Activated CD4-positive, alpha-beta T cell treated with anti-CD3 and anti-CD28 coated beads for 4 hours (primary cell): Measurements from ENCODE around the gene ENC1.
A peak's percentile ranks its signal among the peaks of the same experiment; 100 is the strongest.

ENCODE experiments used
- DNase-seq, 2 donors: peaks; one replicate each; pipeline ENCODE4 v3.0.0-alpha.2; 2020

Gene ENC1

DNA sequence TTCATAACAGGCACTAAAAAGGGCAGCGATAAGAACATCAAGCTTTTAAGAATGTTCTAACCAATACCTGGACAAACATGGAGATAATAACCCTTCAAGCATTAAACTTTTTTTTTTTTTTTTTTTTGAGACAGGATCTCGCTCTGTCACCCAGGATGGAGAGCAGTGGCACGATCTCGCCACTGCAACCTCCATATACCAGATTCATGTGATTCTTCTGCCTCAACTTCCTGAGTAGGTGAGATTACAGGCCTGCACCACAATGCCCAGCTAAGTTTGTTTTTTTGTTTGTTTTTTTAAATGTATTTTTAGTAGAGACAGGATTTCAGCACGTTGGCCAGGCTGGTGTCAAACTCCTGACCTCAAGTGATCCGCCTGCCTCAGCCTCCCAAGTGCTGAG, 14.7 kb upstream of the ENC1 start:
- no peak for DNase-seq

DNA sequence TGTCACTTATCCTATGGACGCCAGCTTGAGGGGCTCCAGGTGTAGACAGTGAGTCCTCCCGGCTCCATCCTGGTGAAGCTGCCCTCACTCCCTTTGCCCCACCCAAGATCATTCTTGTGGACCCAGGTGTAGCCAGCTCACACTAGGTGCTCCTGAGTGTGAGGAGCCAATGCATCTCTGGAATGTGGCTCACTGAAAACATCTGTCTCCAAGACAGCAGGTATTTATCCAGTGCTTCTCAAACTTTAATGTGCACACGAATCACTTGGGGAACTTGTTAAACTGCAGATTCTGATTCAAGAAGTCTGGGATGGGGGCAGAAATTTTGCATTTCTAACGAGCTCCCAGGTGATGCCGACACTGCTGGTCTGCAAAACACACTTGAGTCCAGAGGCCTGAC, 13.5 kb upstream of the ENC1 start:
- DNase-seq = no peak

DNA sequence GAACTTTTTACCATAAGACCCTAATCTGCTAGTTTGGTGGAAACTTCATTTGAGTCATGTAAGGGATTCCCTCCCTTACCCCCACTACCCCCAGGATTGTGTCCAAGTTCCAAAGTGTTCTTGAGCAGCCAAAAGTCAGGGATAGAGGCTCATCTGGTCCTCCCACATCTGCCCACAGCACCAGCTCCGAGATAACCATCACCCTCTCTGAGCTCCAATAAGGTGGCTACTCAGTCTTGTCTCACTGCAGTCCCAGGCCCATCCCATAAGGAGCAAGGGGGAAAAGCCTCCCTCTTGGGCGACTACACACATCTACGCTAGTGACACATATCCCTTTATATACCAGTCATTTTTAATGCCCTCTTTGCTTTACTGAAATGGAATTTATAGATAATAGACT, 12.0 kb upstream of the ENC1 start:
- no peak for DNase-seq

DNA sequence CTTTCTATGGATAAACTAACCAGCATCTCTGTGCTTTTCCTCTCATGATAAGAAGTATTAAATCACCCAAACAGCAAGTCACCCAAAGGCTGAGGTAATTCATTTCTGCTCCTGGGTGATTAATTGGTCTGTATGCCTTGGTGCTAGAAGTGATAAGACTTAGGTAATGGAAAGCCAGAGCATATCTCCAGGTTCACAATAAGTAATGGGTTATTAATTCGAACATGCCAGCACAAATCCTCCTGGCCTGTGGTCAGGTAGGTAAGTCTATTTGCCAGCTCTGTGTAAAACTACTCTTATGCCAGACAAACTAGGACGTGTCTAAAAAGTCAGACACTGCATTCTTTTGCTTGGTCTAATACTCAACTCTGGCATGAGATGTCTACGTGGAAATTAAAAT, 11.2 kb upstream of the ENC1 start:
- no peak for DNase-seq

DNA sequence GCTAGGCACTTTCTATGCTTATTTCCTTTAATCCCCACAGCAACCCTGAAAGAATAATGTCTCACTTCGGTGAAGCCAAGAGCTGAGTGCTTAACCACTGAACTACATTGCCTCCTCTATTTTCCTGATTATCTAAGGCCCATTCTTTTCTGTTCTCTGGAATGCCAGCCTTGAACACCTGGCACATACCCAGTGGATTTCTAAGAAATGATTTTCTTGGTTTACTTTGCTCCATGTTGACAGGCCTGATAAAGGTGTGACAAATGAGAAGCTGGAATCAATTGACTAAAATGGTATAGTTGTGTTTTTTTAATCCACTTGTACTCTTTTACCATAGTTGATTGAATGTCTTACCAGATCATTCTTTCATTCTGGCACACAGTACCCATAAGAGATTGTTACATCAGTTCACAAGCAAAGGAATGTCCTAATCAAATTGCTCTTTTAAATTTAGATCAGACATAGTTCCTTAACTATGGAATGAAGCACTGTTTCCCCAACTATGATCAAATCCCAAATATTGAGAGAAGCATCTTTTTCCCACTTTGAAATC, 9.0 kb upstream of the ENC1 start:
- no peak for DNase-seq

DNA sequence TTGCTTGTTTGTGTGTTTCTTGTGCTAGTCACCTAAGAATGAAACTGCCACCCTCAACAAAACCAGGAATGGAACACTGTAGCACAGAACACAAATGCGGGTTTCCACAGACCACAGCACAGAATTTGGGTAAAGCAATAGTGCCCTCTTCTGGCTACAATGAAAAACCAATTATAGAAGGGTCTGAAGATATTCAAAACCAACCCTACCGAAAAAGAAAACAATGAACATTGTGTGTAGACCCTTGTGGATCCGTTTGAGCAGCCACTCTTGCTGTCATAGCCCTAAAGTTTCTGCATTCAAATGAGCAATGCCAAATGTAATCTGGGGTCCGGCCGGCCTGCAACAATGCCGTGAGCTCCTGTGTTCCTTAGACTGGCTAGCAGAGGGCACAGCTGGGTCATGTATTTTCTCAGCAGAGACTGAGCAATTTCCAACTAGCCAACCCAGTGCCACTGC, 8.3 kb upstream of the ENC1 start:
- peak; percentile 19 to 21 for DNase-seq

DNA sequence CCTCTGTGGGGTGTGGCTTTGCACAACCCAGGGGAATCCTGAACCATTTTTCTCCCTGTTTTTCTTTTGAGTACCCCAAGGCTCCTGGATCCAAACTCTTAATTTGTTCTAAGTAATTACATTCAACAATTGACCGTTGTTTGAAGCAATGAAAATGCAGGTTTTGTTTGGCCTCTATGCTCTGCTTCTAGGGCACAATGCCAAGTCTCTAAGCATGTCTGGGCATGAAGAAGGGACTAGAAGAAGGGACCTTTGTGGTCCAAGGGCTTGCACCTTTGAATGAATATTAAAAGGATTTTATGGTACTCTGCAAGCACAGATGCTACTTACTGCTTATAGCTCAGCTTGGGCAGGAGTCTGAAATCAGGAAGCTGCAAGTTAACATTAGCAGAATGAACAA, 6.6 kb upstream of the ENC1 start:
- no peak for DNase-seq

DNA sequence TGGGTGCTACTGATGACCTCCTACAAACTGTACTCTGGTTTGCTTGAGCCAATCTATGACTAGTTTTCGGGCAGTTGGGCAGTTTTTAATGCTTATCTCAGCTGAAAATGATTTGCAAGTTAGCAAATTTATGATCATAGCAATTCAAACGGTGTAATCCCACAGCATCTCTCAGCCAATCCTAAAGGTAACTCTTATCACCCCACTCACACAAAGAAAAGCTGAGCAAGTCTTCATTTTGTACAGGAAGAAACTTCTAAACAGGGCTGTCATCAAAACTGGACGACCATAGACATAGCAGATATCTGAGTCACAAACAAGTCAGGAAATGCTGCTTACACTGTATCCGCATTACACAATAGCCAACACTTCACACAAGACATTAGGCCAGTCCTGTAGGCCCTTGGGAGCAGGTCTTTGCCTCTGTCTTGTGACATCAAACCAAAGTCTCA, 2.6 kb upstream of the ENC1 start:
- no peak for DNase-seq

DNA sequence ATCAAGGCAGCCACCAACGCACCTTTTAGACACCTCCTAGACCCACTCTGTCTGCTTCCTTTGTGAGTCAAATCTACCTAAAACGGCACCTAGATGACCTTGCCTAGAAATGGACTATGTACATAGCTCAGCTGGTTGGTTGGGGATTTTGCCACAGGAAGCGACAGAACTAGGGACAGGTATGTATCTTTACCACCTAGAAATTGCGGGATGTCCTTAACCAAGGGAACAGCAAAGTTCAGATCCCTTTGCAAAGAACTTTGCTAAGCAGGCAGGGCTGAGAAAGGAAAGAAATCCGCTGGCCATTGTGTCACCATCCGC, 2.0 kb upstream of the ENC1 start:
- DNase-seq = no peak

DNA sequence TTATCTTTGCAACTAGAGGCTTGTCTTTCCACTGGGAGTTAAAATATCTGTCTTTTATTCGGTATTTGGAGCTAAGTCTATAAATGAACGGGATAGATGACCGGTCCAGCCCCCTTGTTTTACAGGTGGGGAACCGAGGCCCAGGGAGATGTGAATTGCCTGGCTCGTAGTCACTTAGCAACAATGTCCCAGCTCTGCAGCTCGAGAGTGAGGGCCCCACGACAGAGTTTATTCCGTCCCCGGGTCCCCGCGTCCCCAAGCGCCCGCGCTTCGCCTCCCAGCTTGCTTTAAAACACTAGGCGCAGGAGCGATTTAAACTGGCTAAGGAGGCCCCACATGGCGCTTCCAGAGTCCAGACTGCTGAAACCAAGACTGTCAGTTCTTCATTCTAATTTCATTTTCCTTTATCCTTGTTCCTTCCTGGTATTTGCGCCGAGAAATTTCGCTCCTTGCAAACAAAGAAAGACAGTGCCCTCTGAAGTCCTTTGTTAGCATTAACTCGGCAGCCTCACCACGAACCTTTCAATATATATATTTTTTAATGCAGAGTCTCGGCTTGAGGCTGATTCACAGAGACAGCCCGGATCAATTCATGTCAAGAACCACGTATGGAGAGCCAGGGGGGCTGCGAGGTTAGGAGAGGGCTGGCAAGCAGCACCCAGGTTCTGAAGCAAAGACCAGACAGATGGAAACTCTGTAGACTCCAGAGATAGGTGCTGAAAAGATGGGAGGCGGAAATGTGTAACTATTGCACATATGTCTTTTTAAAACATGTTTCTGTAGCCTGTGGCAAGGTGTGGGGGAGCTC, 1.4 kb upstream of the ENC1 start:
- DNase-seq = peak in 1 of 2 donors; percentile 15

DNA sequence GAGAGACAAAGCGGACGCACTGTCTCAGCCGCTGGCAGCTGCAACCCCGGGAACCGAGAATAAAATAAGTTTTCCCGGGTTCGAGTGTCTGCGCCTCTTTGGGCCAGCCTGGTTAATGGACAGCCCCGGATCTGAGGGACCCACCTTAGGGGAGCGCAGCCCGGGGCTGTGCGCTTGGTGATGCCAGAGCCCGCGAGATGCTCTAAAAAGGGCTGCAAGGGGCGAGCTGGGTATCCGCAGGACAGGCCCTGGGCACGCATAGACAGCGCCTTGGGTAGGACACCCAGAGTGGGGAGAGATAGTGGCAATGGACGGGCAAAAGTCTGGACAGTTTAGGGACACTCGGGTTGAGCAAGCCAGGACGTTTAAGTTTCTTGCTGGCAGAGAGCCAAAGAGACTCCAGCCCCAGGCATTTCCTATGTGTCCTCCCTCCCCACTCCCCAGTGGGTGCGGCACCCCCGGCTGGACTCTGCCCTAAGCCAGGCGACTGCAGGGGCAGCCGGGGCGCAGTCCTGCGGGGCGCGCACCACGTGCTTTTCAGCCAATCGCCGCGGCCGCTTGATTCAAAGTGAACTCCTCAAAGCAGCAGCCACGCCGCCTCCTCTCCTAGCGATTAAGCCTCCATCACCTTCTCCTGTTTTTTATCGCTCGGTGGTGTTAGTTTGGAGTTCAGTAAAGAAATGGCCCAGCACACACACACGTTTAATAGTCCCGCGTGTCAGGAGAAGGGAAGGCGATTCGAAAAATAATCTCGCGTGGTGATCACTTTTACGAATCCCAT, 616 bp upstream of the ENC1 start:
- DNase-seq = peak; percentile 13 to 17

DNA sequence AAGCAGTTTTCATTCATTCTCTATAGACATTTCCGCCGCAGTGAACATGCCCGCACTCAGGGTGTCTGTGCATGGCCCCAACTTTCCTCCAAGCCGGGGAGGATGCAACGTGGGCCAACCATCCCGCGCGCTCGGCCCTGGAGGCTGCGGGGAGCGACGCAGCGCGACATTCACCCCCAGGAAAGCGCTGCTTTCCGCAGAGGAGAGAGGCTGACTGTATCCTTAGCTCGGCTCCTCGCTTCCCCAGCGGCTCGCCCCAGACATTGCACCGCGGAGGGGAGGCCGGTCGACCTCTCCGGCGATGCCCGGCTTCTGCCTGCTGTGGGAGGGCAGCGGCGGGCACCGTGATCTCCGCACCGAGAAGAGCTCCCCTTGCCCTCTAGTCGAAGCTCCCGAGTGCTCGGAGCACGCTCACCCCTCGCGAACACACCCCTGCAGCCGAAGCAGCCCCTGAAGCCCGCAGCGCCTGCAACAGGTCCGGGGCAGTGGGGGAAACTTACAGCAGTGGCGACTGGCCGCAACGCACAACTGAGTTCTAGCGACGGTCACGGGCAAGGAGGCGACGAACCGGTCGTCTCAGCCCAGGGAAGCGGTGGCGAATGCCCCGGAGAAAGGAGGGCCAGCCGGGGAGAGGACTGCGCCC, 600 bp downstream of the ENC1 start:
- peak; percentile 16 to 19 for DNase-seq

DNA sequence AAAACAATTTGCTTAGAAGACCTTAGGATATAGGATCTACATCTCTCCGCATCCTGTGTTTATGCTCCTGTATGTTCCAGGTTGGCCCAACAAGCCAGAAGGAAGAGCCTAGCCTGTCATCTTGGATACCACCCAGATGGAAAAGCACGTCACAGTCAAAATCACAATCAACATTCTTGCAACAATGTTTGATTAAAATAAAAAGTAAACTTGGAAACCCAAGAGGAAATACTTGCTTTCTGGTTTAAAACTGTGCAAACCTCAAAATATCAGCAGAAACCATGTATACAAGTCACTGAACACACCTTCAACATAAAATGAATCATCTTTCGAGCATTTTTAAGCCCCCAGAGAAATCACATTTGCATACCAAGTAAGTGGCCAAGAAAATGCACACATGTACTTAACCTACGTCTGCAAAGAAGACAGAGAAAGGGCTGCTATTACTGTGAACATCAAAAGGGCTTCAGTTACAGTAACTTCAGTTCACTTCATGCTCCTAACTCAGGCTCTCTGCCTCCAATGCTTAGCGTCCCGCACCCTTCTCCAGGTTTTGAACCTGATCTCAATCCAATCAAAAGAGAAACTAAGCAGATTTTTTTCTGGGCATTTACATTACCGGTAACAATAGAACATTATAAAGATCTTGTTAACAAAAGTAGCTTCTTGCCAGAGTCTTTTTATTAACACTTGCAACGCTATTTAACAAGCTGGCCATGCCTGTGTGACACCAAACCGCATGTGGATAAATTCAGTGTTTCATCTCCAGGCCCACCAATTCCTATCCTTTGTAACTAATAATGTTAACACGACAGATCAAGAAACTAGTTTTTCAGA, 1.3 kb downstream of the ENC1 start:
- DNase-seq = no peak

DNA sequence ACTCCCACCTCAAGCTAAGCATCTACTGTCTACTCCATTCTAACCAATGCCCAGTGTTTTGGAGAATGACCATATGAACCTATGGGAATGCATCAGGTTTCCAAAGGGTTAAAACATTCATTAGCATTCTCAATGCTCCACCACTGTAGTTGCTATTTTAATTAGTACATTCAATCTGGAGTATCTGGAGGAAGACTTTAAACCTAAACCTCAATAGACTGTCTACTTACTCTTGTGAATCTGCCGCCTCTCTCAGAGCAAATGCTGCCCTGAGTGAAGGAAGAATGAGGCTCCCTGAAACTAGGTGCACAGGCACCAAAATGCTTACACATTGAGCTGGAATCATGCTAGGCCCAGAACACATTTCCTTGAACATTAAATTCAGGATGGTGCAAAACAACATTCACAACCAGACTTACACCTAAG, 2.0 kb downstream of the ENC1 start:
- DNase-seq = no peak

DNA sequence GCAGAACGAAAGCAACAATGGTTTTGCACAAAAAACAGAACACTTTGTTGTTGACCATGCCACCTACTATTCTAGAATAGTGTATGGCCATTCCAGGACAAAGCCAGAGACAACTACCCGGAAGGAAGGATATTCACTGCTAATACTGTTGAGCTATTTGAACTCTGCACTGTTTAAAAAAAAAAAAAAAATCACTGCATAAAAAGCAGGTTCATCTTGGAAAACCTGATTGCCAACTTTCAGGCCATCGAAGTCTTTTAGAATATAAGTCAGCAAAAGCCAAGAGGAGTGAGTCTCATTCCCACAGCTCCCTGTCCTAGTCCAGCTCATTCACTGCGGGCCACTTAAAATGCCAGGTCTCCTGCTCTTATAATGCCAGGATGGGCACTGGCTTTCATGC, 4.0 kb downstream of the ENC1 start:
- DNase-seq = no peak

DNA sequence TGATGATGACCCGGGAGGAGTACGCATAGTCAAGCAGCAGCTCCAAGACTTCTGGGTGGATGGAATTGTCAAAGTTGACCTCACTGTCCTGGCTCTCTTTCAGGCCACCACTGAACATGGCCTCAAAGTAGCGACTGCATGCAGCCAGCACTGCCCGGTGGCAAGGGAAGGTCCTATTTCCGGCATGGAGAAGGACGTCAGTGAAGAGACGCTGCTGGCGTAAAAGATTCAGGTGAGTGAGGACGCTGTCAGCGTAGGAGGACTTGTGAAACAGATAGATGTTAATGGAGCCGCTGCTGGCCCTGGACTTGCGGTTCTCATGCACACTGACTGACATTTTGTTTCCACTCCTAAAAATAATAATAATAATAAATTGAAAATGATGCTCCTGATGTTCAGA, 4.4 kb downstream of the ENC1 start:
- DNase-seq = no peak

DNA sequence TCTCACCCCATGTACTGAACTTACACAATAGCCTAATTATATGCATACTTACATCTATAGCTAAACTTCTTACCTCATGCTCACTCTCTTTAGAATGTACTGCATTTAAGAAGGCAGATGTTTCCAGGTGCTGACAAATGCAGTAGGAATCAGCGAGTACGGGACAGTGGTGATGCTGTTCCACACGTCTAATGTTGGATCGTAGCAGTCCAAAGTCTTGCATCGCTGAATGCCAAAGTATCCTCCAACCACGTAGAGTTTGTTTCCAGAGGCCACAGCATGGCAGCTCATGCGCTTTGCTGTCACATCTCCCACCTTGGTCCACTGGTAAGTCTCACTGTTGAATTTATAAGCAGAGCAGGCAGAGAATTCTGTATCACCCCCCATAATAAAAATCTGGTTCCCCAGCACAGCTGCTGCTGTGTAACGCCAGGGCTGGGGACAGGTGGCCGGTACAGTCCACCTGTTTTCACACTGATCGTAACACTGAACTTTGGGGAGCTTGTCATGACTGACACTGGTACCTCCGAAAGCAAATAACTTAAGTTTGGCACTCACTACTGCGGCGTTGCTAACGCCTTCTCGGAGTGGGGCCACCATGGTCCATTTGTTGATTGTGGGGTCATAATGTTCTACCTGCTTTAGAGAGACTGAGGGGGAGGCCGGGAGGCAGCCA, 5.8 kb downstream of the ENC1 start:
- no peak for DNase-seq

DNA sequence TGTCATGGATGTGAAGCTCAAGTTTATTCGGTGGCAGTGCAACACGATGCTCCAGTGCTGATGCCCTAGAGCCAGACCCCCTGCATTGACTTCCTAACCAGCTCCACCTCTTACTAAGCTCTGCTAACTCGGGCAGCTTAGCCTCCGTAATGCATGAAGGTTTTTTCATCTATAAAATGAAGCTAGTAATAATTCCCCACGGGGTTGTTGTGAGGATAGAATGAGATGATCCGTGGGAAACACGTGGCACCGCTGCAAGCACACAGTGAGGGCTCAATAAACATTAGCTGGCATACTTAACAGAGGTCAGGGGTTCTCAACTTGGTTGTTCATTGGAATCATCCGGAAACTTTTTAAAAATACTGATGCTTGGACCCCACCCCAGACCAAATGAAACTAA, 6.8 kb downstream of the ENC1 start:
- no peak for DNase-seq

DNA sequence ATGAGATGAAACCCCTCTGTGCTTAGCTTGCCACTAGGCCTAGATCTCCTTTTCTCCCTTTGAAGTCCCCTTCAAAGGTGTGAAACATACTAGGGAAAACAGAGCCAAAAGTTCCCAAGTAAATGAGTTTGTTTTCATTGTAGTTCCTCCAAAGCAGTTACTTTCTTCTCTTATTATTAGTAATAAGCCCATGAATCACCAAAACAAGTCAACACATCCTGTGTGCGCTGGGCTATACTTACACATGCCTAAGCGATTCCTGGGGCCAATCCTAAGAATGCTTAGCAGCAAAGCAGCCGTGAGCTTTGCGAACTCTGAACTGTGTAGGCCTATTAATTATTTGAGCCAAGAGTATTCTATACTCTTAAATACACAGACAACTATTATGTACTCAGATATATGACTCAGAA, 7.6 kb downstream of the ENC1 start:
- no peak for DNase-seq

DNA sequence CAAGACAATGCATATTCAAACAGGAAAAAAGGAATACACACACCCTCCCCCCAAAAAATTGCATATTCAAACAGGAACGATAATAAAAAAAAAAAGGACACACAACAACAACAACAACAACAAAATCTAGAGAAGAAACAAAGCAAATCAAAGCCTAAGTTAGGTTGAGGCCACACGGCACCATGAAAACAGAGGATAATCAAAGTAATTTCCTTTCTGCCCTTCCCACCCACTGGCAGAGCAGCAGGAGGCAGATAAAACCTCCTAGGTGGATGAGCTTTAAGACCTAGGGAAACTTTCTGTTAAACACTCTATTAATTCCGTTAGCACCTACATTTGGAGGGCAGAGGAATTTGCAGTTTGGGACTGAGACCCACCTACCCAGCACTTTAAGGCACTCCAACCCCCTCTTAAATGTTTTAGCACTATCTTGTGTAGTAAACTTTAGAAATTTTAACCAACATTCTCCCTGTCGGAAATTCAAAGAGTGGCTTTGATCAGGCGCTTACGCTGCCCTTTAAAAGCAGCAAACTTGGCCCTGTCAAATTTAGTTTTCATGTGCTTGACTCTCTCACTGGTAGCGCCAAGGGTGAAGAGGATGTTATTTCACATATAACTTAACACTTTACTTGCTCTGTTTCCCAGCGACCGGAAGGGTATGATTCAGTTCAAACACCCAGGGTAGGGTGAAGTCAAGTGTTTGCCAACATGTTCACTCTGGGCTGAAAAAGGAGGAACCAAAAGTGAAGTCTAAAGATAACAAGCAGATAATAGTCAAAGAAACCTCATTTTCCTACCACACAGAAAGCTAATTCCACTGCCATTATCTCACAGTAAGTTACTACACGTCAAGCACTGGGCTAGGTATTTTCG, 9.2 kb downstream of the ENC1 start:
- no peak for DNase-seq

DNA sequence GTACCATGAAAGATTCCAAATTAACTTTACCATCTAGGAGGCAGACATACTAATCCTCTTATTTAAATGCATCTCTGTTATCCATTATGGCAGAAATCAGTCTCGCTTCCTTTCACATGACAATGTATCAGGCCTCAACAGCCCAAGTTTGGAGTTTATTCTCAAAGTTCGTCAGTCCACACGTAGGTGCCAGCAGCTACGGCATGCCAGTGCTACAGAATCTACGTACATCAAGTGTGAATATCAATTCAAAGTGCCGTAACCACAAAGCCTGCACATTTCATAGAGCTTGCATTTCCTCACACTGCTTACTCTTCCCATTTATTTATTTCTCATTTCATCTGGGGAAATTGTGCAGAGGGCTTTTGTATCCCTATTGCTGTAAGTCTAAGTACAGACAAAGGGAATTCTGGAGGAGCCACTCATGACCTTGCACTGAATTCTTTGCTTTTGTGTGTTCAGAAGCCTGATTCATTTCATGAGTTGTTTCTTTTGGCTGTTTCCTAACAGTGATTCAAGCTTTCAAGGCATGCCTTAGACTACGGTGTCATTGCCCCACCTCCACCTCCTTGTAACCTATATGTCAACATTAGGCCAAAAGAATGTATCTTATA, 10.0 kb downstream of the ENC1 start:
- DNase-seq = no peak
